Measurements from ENCODE around the gene RLIM.

Gene RLIM

GRCh38 chrX:74535408-74536151 is 78.8 kb downstream of the RLIM start:
- Histone ChIP-seq H3K27ac (ENCODE audit: low read depth, low read length, poor library complexity, severe bottlenecking) (no peak overlapping the region), H3K9me3 (ENCODE audit: low read length) (no peaks in the 10 kb centered on the region), H3K9ac (ENCODE audit: low read length) (peak overlapping the region; percentile 27; the same call in 1 of the 2 replicates), H3K79me2 (ENCODE audit: insufficient read depth, low read length) (no peaks in the 10 kb centered on the region), H3K4me1 (ENCODE audit: insufficient read depth, low read length, severe bottlenecking) (peaks cover 9% of the 10 kb centered on the region), H3K4me2 (ENCODE audit: low read length) (peak overlapping the region; percentile 63), H4K20me1 (ENCODE audit: insufficient read depth, low read length) (no peaks in the 10 kb centered on the region), H3K4me3 (ENCODE audit: low read depth, low read length, poor library complexity, severe bottlenecking) (peak overlapping the region; percentile 56), H3K9me2 (ENCODE audit: low read depth, low read length) (no peaks in the 10 kb centered on the region), H3F3A (ENCODE audit: insufficient read depth, low read length) (no peaks in the 10 kb centered on the region), H2AFZ (ENCODE audit: low read length) (no peak overlapping the region), H3K27me3 (ENCODE audit: insufficient read depth, low read length) (no peaks in the 10 kb centered on the region), H3K36me3 (ENCODE audit: insufficient read depth, low read length) (no peaks in the 10 kb centered on the region)
- TF ChIP-seq EZH2 (IDR thresholded peaks at IDR 0.05; ENCODE audit: borderline replicate concordance, low read length) (no peak), CTCF (IDR thresholded peaks at IDR 0.05; ENCODE audit: low read length) (peak; percentile 31; the same call in 1 of the 2 replicates)

Data from OCI-LY1 (cell line).